Activated CD8-positive, alpha-beta memory T cell treated with anti-CD3 and anti-CD28 coated beads, Interleukin-2, amount 50 U/mL, for 24 hours (primary cell): ENCODE data around the gene GPR39.

Source experiments
- DNase-seq: peaks from one replicate; pipeline ENCODE4 v3.0.0-alpha.2; 2020; ENCODE audit errors: extremely low read depth

GPR39 gene

DNA sequence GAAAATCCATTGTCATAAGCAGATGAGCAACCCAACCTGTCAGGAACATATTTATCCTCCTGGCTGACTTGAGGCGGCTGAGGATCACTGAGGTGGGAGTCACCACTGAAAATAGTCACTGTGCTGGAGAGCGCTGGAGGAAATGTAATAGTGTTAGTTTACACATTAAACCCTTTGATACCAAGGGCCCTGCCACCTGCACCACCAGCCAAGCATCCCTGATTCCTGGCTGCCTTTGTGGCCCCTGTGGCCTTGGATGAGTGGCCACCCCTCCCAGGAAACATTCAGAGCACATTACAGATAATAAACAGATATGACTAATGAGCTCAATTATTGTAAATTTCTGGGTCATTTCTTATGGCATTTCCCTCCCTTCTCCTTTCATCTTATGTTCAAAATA is 147.5 kb downstream of the GPR39 start:
- no peak for DNase-seq

GRCh38 chr2:132566379-132566778 is 149.8 kb downstream of the GPR39 start:
- DNase-seq: no peak

GRCh38 chr2:132567682-132568081 is 151.1 kb downstream of the GPR39 start:
- no peak for DNase-seq

DNA sequence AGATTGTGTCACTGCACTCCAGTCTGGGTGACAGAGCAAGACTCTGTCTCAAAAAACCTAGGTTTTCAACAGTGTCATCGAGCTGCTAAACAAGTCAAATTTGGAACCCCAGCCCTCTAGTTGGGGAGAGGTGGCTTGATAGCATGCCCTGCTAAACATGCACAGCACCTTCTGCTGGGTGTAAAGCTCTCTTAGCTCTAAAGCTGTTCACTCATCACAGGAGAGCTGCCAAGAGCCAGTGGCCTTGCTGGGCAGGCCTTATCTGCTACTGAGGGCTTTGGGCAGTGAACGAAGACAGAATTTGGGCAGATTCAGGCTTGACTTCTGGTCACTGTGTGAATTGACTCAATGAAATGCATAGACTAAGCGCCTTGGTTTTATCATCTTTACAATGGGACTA is 152.1 kb downstream of the GPR39 start:
- no peak for DNase-seq

GRCh38 chr2:132573444-132574007 is 156.9 kb downstream of the GPR39 start:
- DNase-seq: no peak

DNA sequence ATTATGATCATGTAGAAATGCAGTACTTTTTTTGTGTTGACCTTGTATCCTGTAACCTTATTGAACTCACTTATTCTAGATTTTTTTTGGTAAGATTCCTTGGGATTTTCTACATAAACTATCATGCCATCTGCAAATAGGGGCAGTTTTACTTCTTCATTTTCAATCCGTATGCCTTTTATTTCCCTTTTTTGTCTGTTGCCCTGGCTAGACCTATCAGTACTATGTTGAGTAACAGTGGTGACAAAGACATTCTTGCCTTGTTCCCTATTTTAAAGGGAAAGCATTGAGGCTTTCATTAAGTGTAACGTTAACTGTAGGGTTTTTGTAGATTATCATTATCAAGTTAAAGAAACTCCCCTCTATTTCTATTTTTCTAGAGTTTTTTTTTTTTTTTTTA is 161.1 kb downstream of the GPR39 start:
- DNase-seq: no peak

GRCh38 chr2:132581591-132581990 is 165.0 kb downstream of the GPR39 start:
- no peak for DNase-seq

GRCh38 chr2:132581991-132582738 is 165.6 kb downstream of the GPR39 start:
- no peak for DNase-seq

DNA sequence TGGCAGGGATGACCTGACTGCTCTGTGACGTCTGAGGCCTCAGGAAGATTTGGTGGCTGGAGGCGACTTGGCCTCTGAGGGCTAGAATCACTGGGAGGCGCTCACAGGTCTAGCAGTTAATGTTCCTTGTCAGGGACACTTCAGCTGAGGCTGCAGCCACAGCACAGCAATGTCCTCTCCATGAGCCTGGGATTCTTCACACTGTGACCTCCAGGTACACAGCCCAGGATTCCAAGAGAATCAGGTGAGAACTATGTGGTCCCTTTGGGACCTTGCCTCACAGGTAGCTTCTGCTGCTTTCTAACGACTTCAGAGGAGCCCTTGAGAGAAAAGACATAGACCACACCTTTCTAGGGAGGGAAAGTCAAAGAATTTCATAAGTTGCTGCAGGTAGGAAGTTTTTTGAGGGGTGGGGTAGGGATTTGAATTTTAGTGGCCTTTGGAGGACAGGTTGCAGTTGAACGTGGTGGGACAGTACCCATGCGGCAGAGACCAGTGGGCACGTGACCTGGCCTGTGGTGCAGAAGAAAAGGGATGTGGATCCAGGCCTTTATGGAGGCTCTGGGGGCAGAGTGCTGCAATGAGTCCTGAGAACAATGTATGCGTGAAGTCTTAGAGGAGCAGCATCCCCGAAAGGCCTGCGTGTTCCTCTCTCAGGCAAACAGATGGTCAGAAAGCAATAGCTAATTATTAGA is 167.2 kb downstream of the GPR39 start:
- DNase-seq: no peak

GRCh38 chr2:132584976-132585817 is 168.6 kb downstream of the GPR39 start:
- DNase-seq: no peak

DNA sequence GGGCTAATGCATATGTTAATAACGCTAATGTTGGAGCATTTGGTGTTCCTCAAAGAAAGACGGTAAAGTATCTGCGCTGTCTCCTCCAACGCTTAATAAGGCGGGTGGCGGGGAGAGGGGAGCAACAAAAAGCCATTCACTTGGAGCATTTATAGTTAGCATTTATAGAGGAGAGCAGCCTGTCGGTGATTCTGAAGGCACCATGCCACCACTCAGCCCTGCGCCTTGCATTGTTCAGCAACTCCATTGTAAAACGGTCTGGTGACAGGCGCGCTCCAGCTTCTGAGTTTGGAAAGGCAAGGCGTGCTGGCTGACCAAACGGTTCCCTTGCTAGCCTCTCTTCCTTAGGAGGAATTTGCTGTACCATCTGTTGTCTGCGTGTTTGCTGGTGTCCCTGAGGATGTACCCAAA is 169.5 kb downstream of the GPR39 start:
- no peak for DNase-seq

- DNase-seq: no peak
These were observed 170.2 kb downstream of the GPR39 start for GRCh38 chr2:132586835-132587234.

DNA sequence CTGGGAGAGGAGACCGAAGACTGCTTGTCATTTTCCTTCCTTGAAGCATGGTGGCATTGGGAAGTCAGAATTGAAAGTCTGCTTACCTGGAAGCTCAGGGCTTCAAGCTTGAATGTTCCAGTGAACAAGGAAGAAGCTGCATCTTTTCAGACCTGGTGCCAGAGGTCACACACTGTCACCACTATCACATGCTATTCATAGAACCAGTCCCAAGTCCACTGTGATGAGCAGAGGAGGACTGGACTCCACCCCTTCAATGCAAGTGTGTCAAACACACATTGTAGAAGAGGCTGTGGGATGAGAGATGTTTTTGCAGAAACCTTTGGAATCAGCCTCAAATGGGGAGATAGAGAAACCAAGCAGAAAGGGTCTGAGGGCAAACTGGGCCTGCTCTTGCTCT is 172.0 kb downstream of the GPR39 start:
- DNase-seq: no peak

DNA sequence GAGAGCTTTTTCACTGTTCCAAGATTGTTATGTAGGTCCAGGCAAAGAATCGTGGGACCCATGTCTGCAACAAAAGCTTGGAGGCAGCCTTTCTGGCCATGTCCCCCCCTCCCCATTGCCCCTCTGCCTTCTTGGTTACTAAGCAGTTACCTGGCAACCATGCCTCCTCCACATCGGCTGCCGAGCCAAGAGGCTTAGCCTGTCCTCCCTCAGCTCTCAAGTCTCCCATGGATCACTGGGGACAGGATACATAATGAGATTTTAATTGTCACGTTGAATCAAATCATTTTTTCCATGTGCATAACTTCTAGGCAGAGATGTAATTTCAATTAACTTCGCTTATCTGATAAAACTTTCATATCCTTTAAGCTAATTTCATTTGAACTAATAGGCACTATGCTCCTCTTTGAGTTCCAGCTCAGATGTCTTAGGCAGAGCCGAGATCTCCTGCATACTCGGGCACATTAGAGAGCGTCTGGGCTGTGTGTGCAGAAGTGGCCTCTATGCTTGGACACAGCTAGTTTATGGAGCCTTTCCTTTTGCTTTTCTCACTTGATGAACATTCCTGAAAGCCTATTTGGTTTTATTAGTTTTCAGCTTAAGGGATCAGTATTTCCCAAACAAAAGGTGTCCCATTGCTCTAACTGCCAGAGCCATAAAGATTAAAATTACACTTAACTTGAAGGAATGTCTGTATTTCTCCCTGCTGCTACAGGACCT is 172.7 kb downstream of the GPR39 start:
- no peak for DNase-seq

- no peak for DNase-seq
These were observed 173.4 kb downstream of the GPR39 start for GRCh38 chr2:132589966-132590365.

- DNase-seq: no peak
These were observed 176.6 kb downstream of the GPR39 start for GRCh38 chr2:132593171-132593570.

- DNase-seq: no peak
These were observed 178.6 kb downstream of the GPR39 start for GRCh38 chr2:132595186-132595585.

DNA sequence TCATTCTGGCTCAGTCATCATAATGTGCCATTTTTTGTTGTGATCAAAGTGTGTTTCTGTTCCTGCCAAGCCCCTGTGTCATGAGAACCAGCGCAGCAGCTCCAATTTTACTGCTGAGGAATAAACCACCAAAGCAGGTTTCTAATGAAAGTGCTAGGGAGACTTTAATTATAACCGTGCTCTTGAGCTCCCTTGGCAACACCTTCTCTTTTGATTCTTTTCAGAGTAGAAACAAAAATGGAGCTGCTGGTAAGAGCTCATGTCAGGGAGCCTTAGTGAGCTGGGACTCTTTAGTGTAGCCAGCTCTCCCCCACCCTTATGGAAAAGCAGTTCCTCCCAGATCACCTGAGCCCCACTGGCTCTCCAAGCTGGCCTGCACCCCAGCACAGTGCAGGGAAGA is 179.1 kb downstream of the GPR39 start:
- no peak for DNase-seq

DNA sequence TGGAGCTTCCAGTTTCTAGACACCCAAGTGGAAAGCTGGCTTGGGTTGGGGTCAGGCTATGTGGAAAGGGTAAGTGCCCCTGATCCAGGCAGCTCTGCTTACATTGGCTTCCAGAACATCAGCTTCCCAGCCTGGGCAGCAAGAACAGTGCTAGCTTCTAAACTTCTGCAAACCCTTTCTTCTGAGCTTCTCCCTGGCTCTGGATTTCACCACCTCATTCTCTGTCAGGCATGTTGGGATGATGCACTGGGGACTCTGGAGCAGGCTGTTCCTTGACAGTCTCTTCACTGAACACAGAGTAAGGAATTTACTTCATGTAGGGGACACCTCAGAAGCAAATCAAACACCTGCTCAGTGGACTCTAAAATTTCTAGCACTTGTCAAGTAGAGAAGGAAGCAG is 180.6 kb downstream of the GPR39 start:
- DNase-seq: no peak

DNA sequence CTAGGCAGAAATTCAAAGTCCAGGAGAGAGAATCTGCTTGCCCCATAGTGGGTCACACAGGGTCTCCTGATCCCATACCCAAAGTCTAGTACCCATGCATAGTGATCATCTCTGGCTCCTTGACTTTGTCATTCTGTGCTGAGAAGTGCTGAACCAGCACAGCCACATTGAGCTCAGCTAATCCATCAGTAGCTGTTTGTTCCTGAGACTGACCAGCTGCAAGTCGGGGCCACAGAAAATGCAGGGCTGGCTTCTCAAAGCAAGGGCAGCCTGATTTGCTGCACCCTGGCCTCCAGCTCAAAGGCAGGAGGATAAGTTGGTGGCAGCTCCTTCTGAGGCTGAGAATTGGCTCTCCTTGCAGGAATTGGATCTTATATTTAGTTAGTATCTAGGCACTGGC is 181.2 kb downstream of the GPR39 start:
- DNase-seq: no peak

GRCh38 chr2:132598536-132598935 is 181.9 kb downstream of the GPR39 start:
- no peak for DNase-seq

DNA sequence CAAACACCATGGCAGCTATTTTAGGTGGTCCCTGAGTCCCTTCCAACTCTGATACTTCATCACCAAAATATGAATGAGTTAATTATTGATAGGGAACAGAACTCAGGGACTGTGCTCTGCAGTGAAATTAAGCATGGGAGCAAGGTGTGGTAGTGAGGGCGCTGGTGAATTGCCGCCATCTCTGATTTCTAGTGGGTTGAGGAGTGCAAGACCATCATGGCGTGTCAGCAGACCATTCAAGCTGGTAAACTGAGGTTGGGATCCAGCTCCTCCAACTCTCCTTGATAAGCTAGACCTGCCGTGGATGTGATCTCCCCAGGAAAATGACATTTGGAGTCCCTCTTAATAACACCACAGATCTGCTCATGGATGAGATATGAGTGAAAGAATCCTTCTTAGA is 183.0 kb downstream of the GPR39 start:
- no peak for DNase-seq
